Calu3 (cell line): Measurements from ENCODE around the gene BSX. TPM values are rescaled to one million over a fixed set of nuclear protein-coding genes. Genes with fewer than 3 reads are reported as not detected.

ENCODE experiments used
- BruUV-seq: library from RNA; stranded (reverse); fragments of 400-500 nt; replicated peaks from 2 replicates; lab custom pipeline; 2021; lab: Mats Ljungman, UMichigan
- CTCF ChIA-PET: fragments of 300-600 bp; sonication (Branson Sonifier 250); formaldehyde crosslinking; loops from one replicate; lab custom pipeline; 2022; ENCODE audit warnings: antibody characterized with exemption; lab: Charles Lee
- DNase-seq: peaks from one replicate; pipeline ENCODE4 v3.0.0; 2022
- H3K27ac Mint-ChIP-seq: one replicate; pipeline ENCODE4 v1.8.0; 2022; ENCODE audit warnings: mixed read lengths; ENCODE audit not compliant: unreplicated experiment
- H3K27me3 Mint-ChIP-seq: one replicate; pipeline ENCODE4 v1.8.0; 2022; ENCODE audit warnings: mixed read lengths; ENCODE audit not compliant: unreplicated experiment
- H3K36me3 Mint-ChIP-seq: one replicate; pipeline ENCODE4 v1.8.0; 2022; ENCODE audit warnings: mild to moderate bottlenecking, moderate library complexity, mixed read lengths; ENCODE audit not compliant: insufficient read depth, unreplicated experiment
- H3K4me1 Mint-ChIP-seq: one replicate; pipeline ENCODE4 v1.8.0; 2022; ENCODE audit warnings: mild to moderate bottlenecking, low read depth, mixed read lengths; ENCODE audit not compliant: unreplicated experiment
- H3K4me3 Mint-ChIP-seq: one replicate; pipeline ENCODE4 v1.8.0; 2022; ENCODE audit warnings: mild to moderate bottlenecking, low read depth, moderate library complexity, mixed read lengths; ENCODE audit not compliant: unreplicated experiment
- H3K9me3 Mint-ChIP-seq: one replicate; pipeline ENCODE4 v1.8.0; 2022; ENCODE audit warnings: low read depth, mixed read lengths; ENCODE audit not compliant: unreplicated experiment
- intact Hi-C: fragments of 100-400 bp; cut with micrococcal nuclease; formaldehyde crosslinking; loops from one replicate; pipeline ENCODE4 v1.10.0; 2022; ENCODE audit not compliant: unreplicated experiment
- total RNA-seq: library from RNA; stranded (reverse); gene quantifications from 2 replicates; pipeline ENCODE4 v1.2.3, GENCODE V29; 2022
- TF ChIP-seq, protein P1 (sequence below): fragments of 200-600 bp; IDR thresholded peaks from one replicate; pipeline ENCODE4 v1.8.0; 2022; ENCODE audit warnings: antibody characterized with exemption; ENCODE audit not compliant: unreplicated experiment

The BSX gene
- total RNA-seq, 1 experiment from 2014 or later, result not detected

DNA sequence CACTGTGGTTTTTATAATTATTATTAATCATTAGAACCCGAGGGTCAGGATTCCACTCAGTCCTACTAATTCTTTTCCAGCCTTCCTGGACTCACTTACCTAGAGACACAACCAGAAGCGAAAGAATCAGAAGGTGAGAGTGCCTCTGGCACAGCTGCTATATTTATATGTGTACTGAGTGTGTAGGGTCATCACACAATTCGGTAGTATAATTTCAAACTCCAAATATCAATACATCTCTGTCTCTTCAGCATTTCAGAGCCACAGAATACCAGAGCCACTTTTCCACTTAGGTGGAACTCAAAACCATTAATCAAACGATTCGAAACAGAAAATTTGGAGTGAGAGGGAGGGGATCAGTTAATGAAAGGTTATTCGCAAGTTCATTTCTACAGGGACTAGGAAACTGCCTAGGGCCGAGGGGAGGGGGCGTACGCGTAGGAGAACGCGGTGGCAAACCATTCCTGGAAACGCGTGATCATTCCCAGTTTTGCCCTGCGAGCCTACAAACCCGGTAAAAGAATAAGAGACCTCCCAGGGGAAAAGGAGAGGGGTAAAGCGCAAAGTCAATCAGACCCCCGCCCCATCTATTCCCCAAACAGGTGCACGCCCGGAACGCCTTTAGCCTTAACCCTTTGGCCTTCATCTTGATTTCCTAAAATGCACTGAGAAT is 5.4 kb downstream of the BSX start:
- intact Hi-C loops, result no loop called here
- Mint-ChIP-seq H3K4me3 (no peak overlapping the region), H3K27me3 (peaks cover 85% of the 10 kb centered on the region), H3K4me1 (no peaks in the 10 kb centered on the region), H3K36me3 (no peaks in the 10 kb centered on the region), H3K9me3 (no peaks in the 10 kb centered on the region), H3K27ac (no peak overlapping the region)
- DNase-seq, result no peak
- TF ChIP-seq, protein P1, sequence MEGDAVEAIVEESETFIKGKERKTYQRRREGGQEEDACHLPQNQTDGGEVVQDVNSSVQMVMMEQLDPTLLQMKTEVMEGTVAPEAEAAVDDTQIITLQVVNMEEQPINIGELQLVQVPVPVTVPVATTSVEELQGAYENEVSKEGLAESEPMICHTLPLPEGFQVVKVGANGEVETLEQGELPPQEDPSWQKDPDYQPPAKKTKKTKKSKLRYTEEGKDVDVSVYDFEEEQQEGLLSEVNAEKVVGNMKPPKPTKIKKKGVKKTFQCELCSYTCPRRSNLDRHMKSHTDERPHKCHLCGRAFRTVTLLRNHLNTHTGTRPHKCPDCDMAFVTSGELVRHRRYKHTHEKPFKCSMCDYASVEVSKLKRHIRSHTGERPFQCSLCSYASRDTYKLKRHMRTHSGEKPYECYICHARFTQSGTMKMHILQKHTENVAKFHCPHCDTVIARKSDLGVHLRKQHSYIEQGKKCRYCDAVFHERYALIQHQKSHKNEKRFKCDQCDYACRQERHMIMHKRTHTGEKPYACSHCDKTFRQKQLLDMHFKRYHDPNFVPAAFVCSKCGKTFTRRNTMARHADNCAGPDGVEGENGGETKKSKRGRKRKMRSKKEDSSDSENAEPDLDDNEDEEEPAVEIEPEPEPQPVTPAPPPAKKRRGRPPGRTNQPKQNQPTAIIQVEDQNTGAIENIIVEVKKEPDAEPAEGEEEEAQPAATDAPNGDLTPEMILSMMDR, result no peak
- CTCF ChIA-PET, result no interaction called here
- BruUV-seq, result no TSS peak

DNA sequence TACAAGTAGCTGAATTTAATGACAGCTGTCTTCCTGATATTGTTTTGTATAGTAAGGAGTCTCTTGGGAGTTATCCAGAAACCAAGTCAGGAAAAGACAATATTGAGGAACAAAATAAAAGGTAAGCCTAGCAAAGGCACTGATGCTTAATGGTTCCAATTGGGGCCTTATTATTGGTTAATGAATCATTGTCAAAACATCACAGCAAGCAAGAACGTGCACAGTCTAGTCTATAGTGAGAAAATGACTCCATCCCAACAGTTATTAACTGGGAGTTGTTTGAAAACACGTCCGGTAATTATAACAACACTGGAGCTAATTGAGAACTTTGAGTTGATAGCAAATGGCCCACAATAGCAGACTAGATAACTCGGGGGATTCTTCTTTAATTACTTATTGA is 17.7 kb downstream of the BSX start:
- no peak overlapping the region for H3K4me3 Mint-ChIP-seq
- TF ChIP-seq, protein P1, result no peak
- BruUV-seq, result no TSS peak
- no peaks in the 10 kb centered on the region for H3K4me1 Mint-ChIP-seq
- DNase-seq, result no peak
- no peaks in the 10 kb centered on the region for H3K36me3 Mint-ChIP-seq
- no peaks in the 10 kb centered on the region for H3K9me3 Mint-ChIP-seq
- intact Hi-C loops, result no loop called here
- peaks cover 38% of the 10 kb centered on the region for H3K27me3 Mint-ChIP-seq
- no peak overlapping the region for H3K27ac Mint-ChIP-seq
- CTCF ChIA-PET, result no interaction called here

DNA sequence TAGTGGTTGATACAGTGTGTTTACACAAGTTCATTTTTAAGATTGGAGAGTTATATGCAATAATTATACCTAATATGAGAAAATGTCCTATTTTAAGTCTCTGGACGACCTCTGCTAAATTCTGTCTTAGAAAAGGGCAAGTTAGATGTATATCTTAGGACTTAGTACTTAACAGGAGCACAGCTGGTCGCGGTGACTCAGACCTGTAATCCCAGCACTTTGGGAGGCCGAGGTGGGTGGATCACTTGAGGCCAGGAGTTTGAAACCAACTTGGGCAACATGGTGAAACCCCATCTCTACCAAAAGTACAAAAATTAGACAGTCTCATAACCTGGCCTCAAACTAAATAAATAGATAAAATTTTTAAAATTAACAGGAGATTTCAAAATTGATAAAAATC is 27.2 kb downstream of the BSX start:
- Mint-ChIP-seq H3K27me3 (no peaks in the 10 kb centered on the region), H3K36me3 (no peaks in the 10 kb centered on the region), H3K4me3 (no peak overlapping the region), H3K4me1 (no peaks in the 10 kb centered on the region), H3K9me3 (no peaks in the 10 kb centered on the region), H3K27ac (no peak overlapping the region)
- intact Hi-C loops, result no loop called here
- no peak for DNase-seq
- CTCF ChIA-PET, result no interaction called here
- TF ChIP-seq, protein P1, result no peak
- BruUV-seq, result no TSS peak

DNA sequence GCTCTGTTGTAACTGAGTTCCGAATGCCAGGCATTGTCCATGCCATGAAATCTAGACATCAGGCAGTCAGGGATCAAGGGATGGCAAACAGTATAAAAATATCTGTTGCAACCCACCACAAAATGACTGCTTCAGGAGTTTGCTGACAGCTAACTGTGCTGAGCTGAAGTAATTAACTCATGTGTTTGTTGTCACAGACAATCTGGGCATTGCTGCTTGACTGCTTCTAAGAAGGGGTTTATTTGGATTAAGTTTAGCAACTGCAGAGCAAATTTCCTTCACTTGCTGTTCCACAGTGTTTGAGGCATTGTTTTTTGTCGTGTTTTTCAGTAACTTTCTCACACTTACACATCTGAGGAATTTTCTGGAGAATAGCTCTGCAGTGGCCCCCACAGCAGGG is 30.4 kb downstream of the BSX start:
- intact Hi-C loops, result no loop called here
- Mint-ChIP-seq H3K4me1 (no peaks in the 10 kb centered on the region), H3K4me3 (no peak overlapping the region), H3K9me3 (no peaks in the 10 kb centered on the region), H3K27ac (no peak overlapping the region), H3K27me3 (no peaks in the 10 kb centered on the region), H3K36me3 (no peaks in the 10 kb centered on the region)
- TF ChIP-seq, protein P1, result no peak
- DNase-seq, result no peak
- CTCF ChIA-PET, result no interaction called here
- no TSS peak for BruUV-seq
